Esophagus squamous epithelium (tissue), 4 donors: Measurements from ENCODE around the gene CCDC97.
"Not testable (repeated sequence)": the region's sequence is repeated elsewhere in the genome, so short reads cannot be mapped to it uniquely, and the experiment has no call there.

Experiments used
- POLR2A ChIP-seq, 4 donors: fragments of 450-650 bp; IDR thresholded peaks; one replicate each; pipeline ENCODE4 v1.6.1; 2017; ENCODE audit warnings: antibody characterized with exemption in 4 of 4, mild to moderate bottlenecking in 4 of 4, moderate library complexity in 3 of 4
- TF ChIP-seq, protein P1 (sequence below), 6 experiments: fragments of 450-650 bp in 4 of 6; fragments of 200-600 bp in 2 of 6; sonication (generic) in 2 of 6; IDR thresholded peaks; one replicate each; pipeline ENCODE4 v1.5.1; 2016 to 2019; ENCODE audit warnings: antibody characterized with exemption in 6 of 6, mild to moderate bottlenecking in 4 of 6, moderate library complexity in 4 of 6

DNA sequence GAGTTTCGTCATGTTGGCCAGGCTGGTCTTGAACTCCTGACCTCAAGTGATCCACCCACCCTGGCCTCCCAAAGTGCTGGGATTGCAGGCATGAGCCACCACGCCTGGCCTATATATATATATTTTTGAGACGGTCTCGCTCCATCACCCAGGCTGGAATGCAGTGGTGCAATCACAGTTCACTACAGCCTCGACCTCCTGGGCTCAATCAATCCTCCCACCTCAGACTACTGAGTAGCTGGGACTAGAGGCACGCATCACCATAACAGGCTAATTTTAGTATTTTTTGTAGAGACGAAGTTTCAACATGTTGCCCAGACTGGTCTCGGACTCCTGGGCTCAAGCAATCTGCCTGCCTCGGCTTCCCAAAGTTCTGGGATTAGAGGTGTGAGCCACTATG lies 36.9 kb downstream of the CCDC97 start:
- TF ChIP-seq, protein P1, sequence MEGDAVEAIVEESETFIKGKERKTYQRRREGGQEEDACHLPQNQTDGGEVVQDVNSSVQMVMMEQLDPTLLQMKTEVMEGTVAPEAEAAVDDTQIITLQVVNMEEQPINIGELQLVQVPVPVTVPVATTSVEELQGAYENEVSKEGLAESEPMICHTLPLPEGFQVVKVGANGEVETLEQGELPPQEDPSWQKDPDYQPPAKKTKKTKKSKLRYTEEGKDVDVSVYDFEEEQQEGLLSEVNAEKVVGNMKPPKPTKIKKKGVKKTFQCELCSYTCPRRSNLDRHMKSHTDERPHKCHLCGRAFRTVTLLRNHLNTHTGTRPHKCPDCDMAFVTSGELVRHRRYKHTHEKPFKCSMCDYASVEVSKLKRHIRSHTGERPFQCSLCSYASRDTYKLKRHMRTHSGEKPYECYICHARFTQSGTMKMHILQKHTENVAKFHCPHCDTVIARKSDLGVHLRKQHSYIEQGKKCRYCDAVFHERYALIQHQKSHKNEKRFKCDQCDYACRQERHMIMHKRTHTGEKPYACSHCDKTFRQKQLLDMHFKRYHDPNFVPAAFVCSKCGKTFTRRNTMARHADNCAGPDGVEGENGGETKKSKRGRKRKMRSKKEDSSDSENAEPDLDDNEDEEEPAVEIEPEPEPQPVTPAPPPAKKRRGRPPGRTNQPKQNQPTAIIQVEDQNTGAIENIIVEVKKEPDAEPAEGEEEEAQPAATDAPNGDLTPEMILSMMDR (IDR thresholded peaks at IDR 0.05), result not testable (repeated sequence)
- not testable (repeated sequence) for TF ChIP-seq POLR2A (IDR thresholded peaks at IDR 0.05)
